H1 (cell line): Measurements from ENCODE around the gene TJP2.

Experiments
- POLR2A ChIP-seq, 2 experiments: IDR thresholded peaks; 1 replicate in 1 of 2; 2 replicates in 1 of 2; pipeline ENCODE4 v1.6.1; 2011; ENCODE audit warnings: low read depth in 2 of 2, low read length in 2 of 2, mild to moderate bottlenecking in 2 of 2; ENCODE audit errors: control extremely low read depth in 1 of 2
- TF ChIP-seq, protein P1 (sequence below): IDR thresholded peaks from 2 replicates; pipeline ENCODE4 v1.6.1; 2012; ENCODE audit warnings: low read length, inconsistent platforms
- TF ChIP-seq, protein P2 (sequence below), 3 experiments: IDR thresholded peaks; 1 replicate in 2 of 3; 2 replicates in 1 of 3; pipeline versions ENCODE4 v1.5.1 to v1.6.1; 2011; ENCODE audit warnings: low read length in 3 of 3, mild to moderate bottlenecking in 3 of 3, inconsistent platforms in 2 of 3, low read depth in 1 of 3, moderate library complexity in 1 of 3; ENCODE audit not compliant: insufficient read depth in 1 of 3; ENCODE audit errors: control extremely low read depth in 1 of 3

DNA sequence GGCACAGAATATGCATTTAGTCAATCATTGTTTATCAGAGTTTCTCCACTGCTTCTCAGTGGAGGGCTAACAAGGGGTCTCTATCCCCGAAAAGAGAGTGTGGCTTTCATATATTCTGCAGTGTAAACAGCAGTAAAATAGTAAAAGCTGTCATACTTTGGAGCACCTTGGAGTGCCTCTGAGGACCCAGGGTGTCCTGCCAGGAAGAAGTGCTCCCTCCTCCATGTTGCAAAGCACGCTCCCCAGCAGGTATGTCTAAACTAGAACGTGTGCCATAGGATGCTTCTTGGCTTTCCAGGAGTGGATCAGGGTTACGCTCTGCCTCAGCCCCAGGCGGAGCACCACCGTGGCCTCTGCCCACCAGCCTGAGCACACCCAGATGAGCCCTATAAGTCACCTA is 8.5 kb upstream of the TJP2 start:
- no peak for TF ChIP-seq POLR2A (IDR thresholded peaks at IDR 0.05; ENCODE audit: control extremely low read depth in 1 of 2, low read depth in 2 of 2, low read length in 2 of 2)
- TF ChIP-seq, protein P1, sequence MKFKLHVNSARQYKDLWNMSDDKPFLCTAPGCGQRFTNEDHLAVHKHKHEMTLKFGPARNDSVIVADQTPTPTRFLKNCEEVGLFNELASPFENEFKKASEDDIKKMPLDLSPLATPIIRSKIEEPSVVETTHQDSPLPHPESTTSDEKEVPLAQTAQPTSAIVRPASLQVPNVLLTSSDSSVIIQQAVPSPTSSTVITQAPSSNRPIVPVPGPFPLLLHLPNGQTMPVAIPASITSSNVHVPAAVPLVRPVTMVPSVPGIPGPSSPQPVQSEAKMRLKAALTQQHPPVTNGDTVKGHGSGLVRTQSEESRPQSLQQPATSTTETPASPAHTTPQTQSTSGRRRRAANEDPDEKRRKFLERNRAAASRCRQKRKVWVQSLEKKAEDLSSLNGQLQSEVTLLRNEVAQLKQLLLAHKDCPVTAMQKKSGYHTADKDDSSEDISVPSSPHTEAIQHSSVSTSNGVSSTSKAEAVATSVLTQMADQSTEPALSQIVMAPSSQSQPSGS, result no peak
- TF ChIP-seq, protein P2, sequence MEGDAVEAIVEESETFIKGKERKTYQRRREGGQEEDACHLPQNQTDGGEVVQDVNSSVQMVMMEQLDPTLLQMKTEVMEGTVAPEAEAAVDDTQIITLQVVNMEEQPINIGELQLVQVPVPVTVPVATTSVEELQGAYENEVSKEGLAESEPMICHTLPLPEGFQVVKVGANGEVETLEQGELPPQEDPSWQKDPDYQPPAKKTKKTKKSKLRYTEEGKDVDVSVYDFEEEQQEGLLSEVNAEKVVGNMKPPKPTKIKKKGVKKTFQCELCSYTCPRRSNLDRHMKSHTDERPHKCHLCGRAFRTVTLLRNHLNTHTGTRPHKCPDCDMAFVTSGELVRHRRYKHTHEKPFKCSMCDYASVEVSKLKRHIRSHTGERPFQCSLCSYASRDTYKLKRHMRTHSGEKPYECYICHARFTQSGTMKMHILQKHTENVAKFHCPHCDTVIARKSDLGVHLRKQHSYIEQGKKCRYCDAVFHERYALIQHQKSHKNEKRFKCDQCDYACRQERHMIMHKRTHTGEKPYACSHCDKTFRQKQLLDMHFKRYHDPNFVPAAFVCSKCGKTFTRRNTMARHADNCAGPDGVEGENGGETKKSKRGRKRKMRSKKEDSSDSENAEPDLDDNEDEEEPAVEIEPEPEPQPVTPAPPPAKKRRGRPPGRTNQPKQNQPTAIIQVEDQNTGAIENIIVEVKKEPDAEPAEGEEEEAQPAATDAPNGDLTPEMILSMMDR (IDR thresholded peaks at IDR 0.05; ENCODE audit: control extremely low read depth in 1 of 3, insufficient read depth in 1 of 3, low read depth in 1 of 3, low read length in 3 of 3), result no peak
